GM06990 (cell line): ENCODE measurements around the gene RPL21.
A peak's percentile ranks its signal among the peaks of the same experiment; 100 is the strongest.

ENCODE experiments used
- DNase-seq: peaks from one replicate; pipeline ENCODE4 v3.0.0-alpha.2; 2011; ENCODE audit not compliant: insufficient read length; ENCODE audit errors: extremely low read depth
- H3K27me3 ChIP-seq: replicated peaks from 2 replicates; pipeline ENCODE4 v1.6.0; 2011; ENCODE audit warnings: low read length; ENCODE audit not compliant: control insufficient read depth, insufficient read depth
- H3K36me3 ChIP-seq: 2 replicates; pipeline ENCODE4 v1.5.1; 2011; ENCODE audit warnings: low read length; ENCODE audit not compliant: control insufficient read depth, insufficient read depth
- H3K4me3 ChIP-seq: replicated peaks from 2 replicates; pipeline ENCODE4 v1.5.1; 2011; ENCODE audit warnings: low read depth, mild to moderate bottlenecking, control low read depth, low read length
- CTCF ChIP-seq: IDR thresholded peaks from 2 replicates; pipeline ENCODE4 v1.5.1; 2011; ENCODE audit warnings: low read length, control low read depth, mild to moderate bottlenecking, inconsistent platforms; ENCODE audit not compliant: insufficient read depth, poor library complexity, severe bottlenecking

RPL21 gene

DNA sequence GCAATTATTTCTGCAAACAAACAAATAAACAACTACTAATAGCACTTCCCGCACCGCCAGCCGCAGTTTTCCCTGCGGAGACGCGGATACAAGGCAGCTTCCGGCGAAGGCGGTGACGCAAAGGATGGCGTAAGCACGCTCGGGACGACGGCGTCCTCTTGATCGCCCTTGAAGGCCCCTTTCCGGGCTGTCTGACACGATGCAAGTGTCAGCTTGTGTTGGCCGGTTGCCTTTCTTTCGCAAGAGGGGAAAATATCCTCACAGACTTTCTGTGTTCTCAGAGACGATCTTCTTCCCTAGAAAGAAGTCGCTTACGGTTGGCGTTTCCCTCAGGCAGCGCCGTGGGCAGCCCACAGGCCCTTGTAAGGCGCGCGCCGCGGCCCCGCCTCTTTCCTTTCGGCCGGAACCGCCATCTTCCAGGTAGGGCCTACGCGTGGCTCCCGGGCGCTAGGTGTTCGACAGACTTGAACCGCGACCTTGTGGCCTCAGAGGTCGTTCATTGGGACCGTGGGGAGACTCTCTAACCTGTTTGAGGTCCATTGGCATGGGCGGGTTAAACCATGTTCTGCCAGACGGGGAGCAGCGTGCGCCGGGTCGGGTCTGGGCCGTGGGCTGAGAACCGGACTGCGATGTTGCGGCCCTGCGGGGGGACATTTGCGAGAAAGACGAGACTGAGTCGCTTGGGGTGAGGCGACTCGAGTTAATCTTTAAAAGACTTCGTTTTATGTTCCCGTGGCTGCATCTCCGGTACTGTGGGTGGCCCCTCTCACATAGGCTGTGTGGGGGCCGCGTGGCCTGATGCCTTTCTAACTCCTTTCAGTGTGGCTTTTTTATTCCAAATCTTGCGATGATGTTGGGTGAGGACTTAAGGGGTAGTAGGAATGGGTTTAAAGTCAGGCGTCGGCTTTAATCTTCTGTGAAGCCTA is at the start of gene RPL21:
RPL21 (plus strand) TSS at position 393 of the 926 bp plus-strand sequence. CDS start 2,219 bp downstream, outside the sequence.
- Histone ChIP-seq H3K4me3 (peak within 1 kb of the TSS; percentile 95), H3K36me3 (peaks cover 4% of the 10 kb centered on the region), H3K27me3 (no peaks in the 10 kb centered on the region)
- TF ChIP-seq CTCF, result no peak
- peak; percentile 93 for DNase-seq

GRCh38 chr13:27201661-27202060 is 49.7 kb upstream of the RPL21 start:
- Histone ChIP-seq H3K27me3 (no peaks in the 10 kb centered on the region), H3K36me3 (no peaks in the 10 kb centered on the region), H3K4me3 (no peak overlapping the region)
- TF ChIP-seq CTCF, result no peak
- no peak for DNase-seq

GRCh38 chr13:27203186-27203585 is 48.2 kb upstream of the RPL21 start:
- H3K36me3 ChIP-seq, result no peaks in the 10 kb centered on the region
- H3K27me3 ChIP-seq, result no peaks in the 10 kb centered on the region
- no peak for DNase-seq
- no peak overlapping the region for H3K4me3 ChIP-seq
- no peak for TF ChIP-seq CTCF

- H3K27me3 ChIP-seq, result no peaks in the 10 kb centered on the region
- no peak for DNase-seq
- peak; percentile 4 for TF ChIP-seq CTCF
Observed at GRCh38 chr13:27203854-27204253, 47.5 kb upstream of the RPL21 start.

DNA sequence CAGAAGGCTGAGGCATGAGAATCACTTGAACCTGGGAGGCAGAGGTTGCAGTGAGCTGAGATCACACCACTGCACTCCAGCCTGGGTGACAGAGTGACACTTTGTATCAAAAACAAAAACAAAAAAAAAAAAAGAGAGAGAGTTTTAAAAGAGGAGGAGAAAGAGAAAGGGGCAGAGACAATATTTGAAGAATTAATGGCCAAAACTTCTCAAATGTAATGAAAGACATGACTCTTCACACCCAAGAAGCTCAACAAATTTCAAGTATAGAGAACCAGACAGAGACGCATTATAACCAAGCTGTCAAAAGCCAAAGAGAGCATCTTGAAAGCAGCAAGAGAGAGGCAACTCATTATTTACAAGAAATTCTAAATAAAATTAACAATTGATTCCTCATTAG is 42.8 kb upstream of the RPL21 start:
- DNase-seq, result no peak
- no peak for TF ChIP-seq CTCF
- no peak overlapping the region for H3K4me3 ChIP-seq
- no peaks in the 10 kb centered on the region for H3K27me3 ChIP-seq
- no peaks in the 10 kb centered on the region for H3K36me3 ChIP-seq

More at GRCh38 chr13:27203854-27204253, 47.5 kb upstream of the RPL21 start:
- H3K36me3 ChIP-seq, result no peaks in the 10 kb centered on the region
- H3K4me3 ChIP-seq, result no peak overlapping the region
